GM21786 (cell line): Measurements from ENCODE around the gene SLC29A2.
"Not testable (repeated sequence)": the region's sequence is repeated elsewhere in the genome, so short reads cannot be mapped to it uniquely, and the experiment has no call there.

Experiments
- ATAC-seq: cut with Tn5 transposase; IDR thresholded peaks from one replicate; pipeline ENCODE4 v1.9.1; 2021; ENCODE audit not compliant: unreplicated experiment

The SLC29A2 gene

GRCh38 chr11:66350560-66351235, 20.9 kb downstream of the SLC29A2 start:
- ATAC-seq, result not testable (repeated sequence)

GRCh38 chr11:66349084-66349386, 22.5 kb downstream of the SLC29A2 start:
- no peak for ATAC-seq

- ATAC-seq, result no peak
Observed at GRCh38 chr11:66347425-66348276, 23.9 kb downstream of the SLC29A2 start, which contains the start of gene B4GAT1. TSS of gene B4GAT1 (minus strand) at chr11:66347629. CDS start at chr11:66347545, 84 bp downstream.

DNA sequence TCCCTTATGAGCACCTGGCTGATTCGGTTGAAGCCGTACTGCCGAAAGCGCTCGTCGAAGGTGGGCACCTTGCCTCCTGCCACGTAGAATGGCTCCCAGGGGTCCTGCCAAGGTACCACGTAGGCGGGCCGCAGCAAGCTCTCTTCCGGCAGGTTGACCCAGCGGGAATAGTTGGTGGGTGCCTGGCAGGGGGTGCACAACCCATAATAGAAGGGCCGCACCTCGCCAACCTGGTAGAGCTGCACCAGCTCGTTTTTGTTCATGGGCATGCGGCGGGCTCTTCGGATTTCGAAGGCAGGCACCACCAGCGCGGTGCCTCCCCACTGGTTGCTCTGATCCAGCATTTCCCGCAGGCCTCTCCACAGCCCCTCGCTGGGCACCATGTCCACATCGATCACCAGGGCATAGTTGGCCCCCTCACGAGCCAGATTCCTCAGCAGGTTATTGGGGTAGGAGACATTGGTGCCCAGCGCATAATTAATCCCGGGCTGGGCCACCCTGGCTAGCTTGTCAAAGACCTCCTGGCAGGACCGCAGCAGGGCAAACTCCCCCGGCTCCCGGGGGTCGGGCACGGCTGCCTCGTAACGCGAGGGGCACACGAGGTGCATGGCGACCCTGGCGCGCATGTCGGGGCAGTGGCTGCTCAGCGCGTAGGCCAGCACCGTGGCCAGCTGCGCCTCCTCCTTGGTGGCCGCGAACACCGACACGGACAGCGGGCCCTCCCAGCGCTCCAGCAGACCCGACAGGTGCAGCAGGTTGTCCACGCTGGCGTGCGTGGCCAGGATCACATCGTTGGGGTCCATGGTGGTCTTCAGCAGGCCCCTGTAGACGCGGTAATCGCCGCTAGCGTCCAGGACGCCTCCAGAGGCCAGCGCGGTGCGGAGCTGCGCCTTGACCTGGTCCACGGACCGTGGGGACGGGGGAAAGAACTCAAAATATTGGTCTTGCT, 24.8 kb downstream of the SLC29A2 start:
- ATAC-seq, result no peak

- ATAC-seq, result no peak
Observed at GRCh38 chr11:66345316-66345649, 26.3 kb downstream of the SLC29A2 start.

GRCh38 chr11:66344550-66345315, 26.8 kb downstream of the SLC29A2 start, which contains the start of gene BRMS1:
TSS of gene BRMS1 (minus strand) at chr11:66345104. CDS start at chr11:66342234, 2,870 bp downstream.
- ATAC-seq, result peak; percentile 70

DNA sequence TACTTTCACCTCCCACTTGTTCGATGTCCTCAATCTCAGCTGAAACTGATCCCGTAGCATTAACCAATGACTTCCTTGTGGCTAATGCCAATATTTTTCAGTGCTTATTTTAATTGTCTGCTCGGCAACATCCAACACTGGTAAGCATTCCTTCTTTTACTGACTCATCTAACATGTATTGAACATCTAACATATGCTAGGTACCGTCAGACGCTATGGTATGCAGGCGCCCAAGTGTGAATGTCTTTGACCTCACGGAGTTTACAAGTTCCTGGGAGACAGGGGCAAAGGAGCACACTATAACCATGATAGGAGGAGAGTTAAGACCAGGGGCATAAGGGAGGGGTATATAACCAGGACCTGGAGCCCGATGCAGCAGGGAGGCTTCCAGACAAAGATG, 28.4 kb downstream of the SLC29A2 start:
- no peak for ATAC-seq

DNA sequence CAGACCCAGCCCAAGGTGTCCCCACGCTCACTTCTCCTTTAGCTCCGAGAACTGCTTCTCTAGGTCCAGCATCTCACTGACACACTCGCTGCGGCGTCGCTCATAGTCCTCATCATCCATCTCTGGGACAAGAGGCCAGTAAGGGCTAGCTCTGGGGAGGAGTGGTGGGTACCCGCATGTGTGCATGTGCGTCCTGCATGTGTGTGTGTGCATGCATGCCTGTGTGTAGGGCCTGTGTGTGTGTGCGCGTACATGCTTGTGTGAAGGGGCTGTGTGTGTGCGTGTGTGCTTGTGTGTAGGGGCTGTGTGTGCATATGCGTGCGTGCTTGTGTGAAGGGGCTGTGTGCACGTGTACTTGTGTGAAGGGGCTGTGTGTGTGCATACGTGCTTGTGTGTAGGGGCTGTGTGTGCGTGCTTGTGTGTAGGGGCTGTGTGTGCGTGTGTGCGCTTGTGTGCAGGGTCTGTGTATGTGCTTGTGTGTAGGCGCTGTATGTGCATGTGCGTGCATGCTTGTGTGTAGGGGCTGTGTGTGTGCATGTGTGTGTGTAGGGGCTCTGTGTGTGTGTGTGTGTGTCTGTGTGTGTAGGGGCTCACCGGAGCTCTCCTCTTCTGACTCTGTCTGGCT, 29.9 kb downstream of the SLC29A2 start:
- no peak for ATAC-seq

GRCh38 chr11:66340596-66341501, 30.7 kb downstream of the SLC29A2 start:
- no peak for ATAC-seq

- no peak for ATAC-seq
Observed at GRCh38 chr11:66339686-66340483, 31.7 kb downstream of the SLC29A2 start.

DNA sequence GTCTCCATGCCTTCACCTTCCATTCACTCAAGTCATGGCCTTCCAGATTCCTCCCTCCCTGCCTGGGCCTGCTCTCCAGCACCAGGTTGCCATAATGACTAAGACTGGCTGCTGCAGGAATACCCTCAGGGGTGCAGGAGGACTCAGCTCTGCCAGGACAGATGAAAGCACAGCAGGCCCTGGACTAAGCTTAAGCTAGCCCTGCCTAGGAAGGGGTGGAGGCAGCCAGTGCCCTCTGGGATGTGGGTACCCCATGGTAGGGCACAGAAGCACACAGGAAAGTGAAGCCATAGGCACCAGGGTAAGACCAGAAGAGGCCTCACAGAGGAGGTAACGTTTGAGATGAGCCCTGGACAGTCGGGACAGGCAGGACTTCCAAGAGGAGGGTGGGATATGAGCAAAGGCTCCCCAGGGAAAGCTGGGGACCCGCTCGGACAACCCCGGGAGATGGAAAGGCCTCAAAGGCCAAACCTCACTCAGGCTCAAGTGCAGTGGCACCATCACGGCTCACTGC, 32.3 kb downstream of the SLC29A2 start:
- ATAC-seq, result no peak

DNA sequence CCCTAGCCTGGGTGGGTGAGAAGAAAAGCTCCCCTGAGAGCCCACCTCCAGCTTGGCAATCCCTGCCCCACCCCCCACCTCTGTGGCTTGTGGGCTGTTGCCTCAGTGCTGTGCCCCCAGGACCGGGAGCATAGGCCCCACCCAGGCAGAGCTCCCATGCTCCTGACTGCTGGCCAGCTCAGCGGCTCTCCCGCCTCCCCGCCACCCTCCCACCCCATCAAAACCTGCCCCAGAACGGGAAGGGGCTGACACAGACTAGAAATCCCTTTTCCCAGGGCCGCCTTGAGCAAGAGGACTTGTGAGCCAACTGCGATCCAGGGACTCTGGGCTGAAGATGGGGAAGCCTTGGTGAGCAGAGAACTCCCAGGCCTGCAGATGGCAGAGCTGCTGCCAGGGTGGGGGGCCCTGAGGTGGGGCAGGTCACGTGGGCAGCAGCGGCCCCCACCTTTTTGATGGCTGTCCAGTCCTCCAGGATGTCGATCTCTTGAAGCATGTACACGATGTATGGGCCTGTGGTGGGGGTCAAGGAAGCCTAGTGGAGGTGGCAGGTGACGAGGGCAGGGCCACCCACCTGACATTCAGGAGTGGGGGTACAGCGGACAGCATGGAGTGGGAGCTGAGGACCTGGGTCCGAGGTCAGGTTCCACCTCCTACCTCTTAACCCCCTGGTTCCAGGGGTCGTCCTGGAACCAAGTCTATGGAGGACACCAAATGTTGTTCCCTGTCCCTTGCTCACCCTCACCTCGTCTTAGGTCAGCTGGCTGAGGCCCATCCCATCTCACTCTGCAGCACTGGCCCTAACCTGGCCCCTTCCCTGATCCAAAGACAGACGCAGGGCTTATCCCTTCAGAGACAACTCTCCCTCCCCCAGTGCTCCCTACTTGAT, 33.0 kb downstream of the SLC29A2 start:
- ATAC-seq, result no peak

DNA sequence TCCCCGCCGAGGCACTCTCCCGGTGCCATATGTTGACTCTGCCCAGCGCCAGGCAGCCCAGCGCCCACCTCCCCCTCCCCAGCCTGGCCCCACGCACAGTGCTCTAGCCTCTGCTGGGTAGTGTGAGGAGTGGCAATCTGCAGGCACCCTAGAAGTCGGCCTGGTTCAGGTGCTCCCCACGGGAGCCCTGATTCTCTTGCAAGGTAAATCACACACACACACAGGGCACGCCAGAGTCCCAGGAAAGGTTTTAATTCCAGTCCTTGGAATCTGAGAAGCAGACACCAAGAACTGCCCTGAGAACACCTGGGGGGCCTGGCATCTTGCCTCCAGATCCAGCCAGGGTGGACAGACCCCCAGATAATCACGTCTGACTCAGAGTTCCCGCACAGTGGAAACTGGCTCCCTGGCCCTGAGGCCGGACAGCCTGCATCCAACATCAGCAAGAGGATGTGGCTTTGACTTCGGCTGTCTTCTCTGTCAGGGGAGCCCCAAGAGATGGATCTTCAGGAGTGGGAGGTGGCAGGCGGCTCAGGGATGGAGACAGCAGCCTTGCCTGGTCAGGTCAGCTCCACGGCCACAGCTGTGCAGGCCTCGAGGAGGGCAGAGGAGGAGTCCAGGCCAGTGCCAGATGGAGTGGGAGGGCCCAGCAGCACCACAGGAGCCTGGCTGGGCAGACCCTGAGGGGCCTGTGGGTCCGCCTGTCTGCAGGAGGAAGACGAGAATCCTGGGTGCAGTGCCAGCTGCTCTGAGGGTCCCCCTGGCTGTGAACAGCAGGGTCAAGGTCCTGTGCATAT, 34.3 kb downstream of the SLC29A2 start:
- no peak for ATAC-seq

- ATAC-seq, result peak; percentile 78
Observed at GRCh38 chr11:66336234-66337102, 35.1 kb downstream of the SLC29A2 start, which contains the start of gene RIN1. TSS of gene RIN1 (minus strand) at chr11:66336434. CDS start at chr11:66336402, 32 bp downstream.
